HEK293T (cell line): Measurements from ENCODE around the gene APOL4.

ENCODE experiments used
- CTCF ChIA-PET: fragments of 350-600 bp; formaldehyde crosslinking; extraction: SDS; loops from one replicate; lab custom pipeline; 2021; ENCODE audit warnings: antibody characterized with exemption, inconsistent platforms; lab: Yijun Ruan, JAX
- POLR2A ChIA-PET: fragments of 350-600 bp; formaldehyde crosslinking; extraction: SDS; loops from one replicate; lab custom pipeline; 2020; ENCODE audit warnings: antibody characterized with exemption, inconsistent platforms; lab: Yijun Ruan, JAX
- DNase-seq: peaks from one replicate; pipeline ENCODE4 v3.0.0; 2012; ENCODE audit warnings: mixed read lengths; ENCODE audit errors: extremely low spot score
- ARNT ChIP-seq: fragments of 450-650 bp; IDR thresholded peaks from 2 replicates; pipeline ENCODE4 v1.6.1; 2017; ENCODE audit warnings: mild to moderate bottlenecking
- BHLHE40 ChIP-seq: fragments of 450-650 bp; IDR thresholded peaks from 2 replicates; pipeline ENCODE4 v1.6.1; 2016; ENCODE audit warnings: mild to moderate bottlenecking, moderate library complexity, borderline replicate concordance
- CTBP1 ChIP-seq: fragments of 450-650 bp; IDR thresholded peaks from 2 replicates; pipeline ENCODE4 v1.6.1; 2016; ENCODE audit warnings: borderline replicate concordance
- ELF4 ChIP-seq: fragments of 450-650 bp; IDR thresholded peaks from 2 replicates; pipeline ENCODE4 v1.6.1; 2017; ENCODE audit warnings: antibody characterized with exemption
- FOXA1 ChIP-seq: fragments of 450-650 bp; IDR thresholded peaks from 2 replicates; pipeline ENCODE4 v1.6.1; 2016; ENCODE audit warnings: mild to moderate bottlenecking
- FOXK2 ChIP-seq: fragments of 450-650 bp; IDR thresholded peaks from 2 replicates; pipeline ENCODE4 v1.6.1; 2016; ENCODE audit warnings: mild to moderate bottlenecking
- FOXM1 ChIP-seq: fragments of 450-650 bp; IDR thresholded peaks from 2 replicates; pipeline ENCODE4 v1.6.1; 2017; ENCODE audit warnings: mild to moderate bottlenecking, borderline replicate concordance
- HDGF ChIP-seq: fragments of 450-650 bp; IDR thresholded peaks from 2 replicates; pipeline ENCODE4 v1.6.1; 2017; ENCODE audit warnings: antibody characterized with exemption, borderline replicate concordance
- L3MBTL2 ChIP-seq: fragments of 450-650 bp; conservative IDR thresholded peaks from 2 replicates; pipeline ENCODE4 v1.6.1; 2016; ENCODE audit warnings: mild to moderate bottlenecking
- LEF1 ChIP-seq: fragments of 450-650 bp; IDR thresholded peaks from 2 replicates; pipeline ENCODE4 v1.6.1; 2017; ENCODE audit warnings: mild to moderate bottlenecking, borderline replicate concordance
- NFRKB ChIP-seq: fragments of 450-650 bp; IDR thresholded peaks from 2 replicates; pipeline ENCODE4 v1.6.1; 2016; ENCODE audit warnings: mild to moderate bottlenecking, moderate library complexity
- PKNOX1 ChIP-seq: fragments of 450-650 bp; IDR thresholded peaks from 2 replicates; pipeline ENCODE4 v1.6.1; 2016
- SP1 ChIP-seq: fragments of 450-650 bp; IDR thresholded peaks from 2 replicates; pipeline ENCODE4 v1.6.1; 2017
- SUZ12 ChIP-seq: fragments of 450-650 bp; IDR thresholded peaks from 2 replicates; pipeline ENCODE4 v1.6.1; 2016; ENCODE audit warnings: mild to moderate bottlenecking
- TARDBP ChIP-seq: fragments of 450-650 bp; IDR thresholded peaks from 2 replicates; pipeline ENCODE4 v1.6.1; 2016
- ZNF384 ChIP-seq: fragments of 450-650 bp; IDR thresholded peaks from 2 replicates; pipeline ENCODE4 v1.6.1; 2016

APOL4 gene

GRCh38 chr22:36227806-36228205 lies 26.2 kb upstream of the APOL4 start:
- ChIA-PET POLR2A (interaction anchor here (2.7 kb wide), 1 partner anchor 12 kb away, joined by 8 read pairs; the partner anchor contains the start of gene APOL2), CTCF (interaction anchor here (0.8 kb wide), 1 partner anchor 12 kb away, joined by 3 read pairs; the partner anchor contains the start of gene APOL2)
- no peak for DNase-seq
- TF ChIP-seq L3MBTL2 (no peak), FOXM1 (no peak), ZNF384 (no peak), FOXA1 (no peak), ARNT (no peak), BHLHE40 (no peak), LEF1 (no peak), CTBP1 (no peak), NFRKB (no peak), ELF4 (no peak), PKNOX1 (no peak), TARDBP (no peak), SP1 (no peak), SUZ12 (no peak), FOXK2 (no peak), HDGF (no peak)

GRCh38 chr22:36227396-36227795 lies 25.8 kb upstream of the APOL4 start:
- ChIA-PET CTCF (no interaction called here), POLR2A (interaction anchor here (2.7 kb wide), 1 partner anchor 12 kb away, joined by 8 read pairs; the partner anchor contains the start of gene APOL2)
- TF ChIP-seq ARNT (no peak), NFRKB (no peak), SP1 (no peak), FOXA1 (no peak), PKNOX1 (no peak), BHLHE40 (no peak), TARDBP (no peak), ELF4 (no peak), LEF1 (no peak)
- DNase-seq = no peak

DNA sequence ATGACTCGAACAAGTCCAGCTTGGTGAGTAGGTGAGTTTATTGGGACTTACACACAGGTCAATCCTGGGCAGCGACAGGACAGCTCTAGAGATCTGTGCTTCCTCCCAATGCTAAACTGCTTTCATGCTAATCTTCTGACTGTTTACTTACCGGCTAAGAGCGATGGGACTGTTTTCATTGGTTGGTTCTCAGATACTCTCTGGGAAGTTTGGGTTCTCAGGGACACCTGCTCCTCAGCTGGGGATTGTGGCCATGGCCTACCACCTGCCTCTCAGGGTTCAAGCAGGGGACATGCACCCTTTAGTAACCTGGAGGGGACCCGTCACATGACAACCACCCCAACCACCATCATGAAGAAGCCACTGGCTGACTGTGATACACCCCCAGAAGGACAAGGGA lies 24.6 kb upstream of the APOL4 start:
- no peak for DNase-seq
- ChIA-PET CTCF (no interaction called here), POLR2A (interaction anchor here (1.3 kb wide), 1 partner anchor 13 kb away, joined by 6 read pairs; the partner anchor contains the start of gene APOL2)
- TF ChIP-seq NFRKB (no peak), ZNF384 (no peak), FOXM1 (no peak), SP1 (no peak), ELF4 (no peak), SUZ12 (no peak), PKNOX1 (no peak), ARNT (no peak), TARDBP (no peak), CTBP1 (no peak)

DNA sequence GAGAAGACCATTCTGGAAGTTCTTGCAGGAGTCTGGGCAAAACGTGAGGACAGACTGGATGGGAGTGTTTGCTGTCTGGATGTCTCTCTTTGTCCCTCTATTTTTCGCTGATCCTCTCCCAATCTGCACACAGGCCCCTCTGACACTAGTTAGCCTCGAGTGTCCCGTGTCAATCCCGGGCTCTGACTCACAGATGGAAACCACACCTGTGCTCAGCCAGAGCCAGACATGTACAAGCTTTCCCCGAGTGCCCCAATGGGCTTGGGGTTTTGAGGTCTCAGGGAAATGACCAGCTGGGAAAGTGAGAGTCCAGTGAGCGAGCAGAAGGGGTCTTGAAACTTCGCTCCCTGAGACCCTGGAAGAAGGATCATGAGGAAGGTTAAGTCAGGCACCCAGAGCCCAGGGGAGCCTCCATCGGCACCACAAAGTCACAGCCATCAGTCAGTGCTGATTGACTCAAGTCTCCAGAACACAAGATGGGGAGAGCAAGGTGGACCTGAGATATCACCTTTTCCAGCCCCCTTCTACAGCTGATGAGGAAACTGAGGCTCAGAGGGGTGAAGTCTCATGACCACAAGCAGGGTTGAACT lies 23.8 kb upstream of the APOL4 start:
- no peak for DNase-seq
- no peak for TF ChIP-seq FOXK2
- no peak for TF ChIP-seq ELF4
- TF ChIP-seq LEF1 = no peak
- TF ChIP-seq ZNF384 = no peak
- TF ChIP-seq L3MBTL2 = no peak
- no peak for TF ChIP-seq TARDBP
- TF ChIP-seq BHLHE40 = no peak
- no peak for TF ChIP-seq ARNT
- no peak for TF ChIP-seq SUZ12
- no peak for TF ChIP-seq HDGF
- no peak for TF ChIP-seq FOXA1
- POLR2A ChIA-PET = interaction anchor here (1.3 kb wide), 1 partner anchor 14 kb away, joined by 6 read pairs; the partner anchor contains the start of gene APOL2
- CTCF ChIA-PET = no interaction called here

DNA sequence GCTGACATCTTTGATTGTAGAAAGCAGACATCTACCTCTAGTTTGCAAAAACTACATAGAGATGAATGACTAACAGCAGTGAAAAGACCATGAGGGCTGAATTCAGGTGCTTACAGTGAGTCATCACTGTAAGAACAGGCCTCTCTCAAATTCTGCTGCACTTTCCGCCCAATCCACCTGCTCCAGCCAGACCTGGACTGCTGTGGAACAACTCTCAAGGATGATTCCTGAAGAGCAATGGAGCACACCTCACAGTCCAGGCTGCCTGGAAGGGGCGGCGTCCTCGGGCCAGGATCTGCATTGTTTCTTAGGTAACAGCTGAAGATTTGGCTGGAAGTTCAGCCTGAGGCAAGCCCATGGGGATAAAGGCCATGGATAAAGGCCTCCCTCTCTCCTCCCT lies 22.6 kb upstream of the APOL4 start:
- TF ChIP-seq FOXM1 = no peak
- TF ChIP-seq TARDBP = no peak
- no peak for TF ChIP-seq NFRKB
- TF ChIP-seq L3MBTL2 = no peak
- TF ChIP-seq ZNF384 = no peak
- TF ChIP-seq PKNOX1 = no peak
- no peak for TF ChIP-seq SP1
- TF ChIP-seq LEF1 = no peak
- no peak for TF ChIP-seq HDGF
- no peak for TF ChIP-seq CTBP1
- no peak for TF ChIP-seq FOXK2
- no peak for TF ChIP-seq BHLHE40
- no peak for TF ChIP-seq SUZ12
- no peak for TF ChIP-seq ARNT
- CTCF ChIA-PET = no interaction called here
- POLR2A ChIA-PET = no interaction called here
- DNase-seq = no peak
